B cell (primary cell): ENCODE data around the gene WFDC2. TPM values are rescaled to one million over a fixed set of nuclear protein-coding genes. Genes with fewer than 3 reads are reported as not detected.

ENCODE experiments used
- ATAC-seq: fragments of 200-7000 bp; cut with Tn5 transposase; one replicate; pipeline ENCODE4 v1.10.0; 2021; ENCODE audit warnings: low read depth, mild to moderate bottlenecking, moderate number of reproducible peaks, moderate library complexity
- CTCF ChIA-PET: fragments of 350-600 bp; sonication (Branson Sonifier 250); formaldehyde crosslinking; loops from one replicate; lab custom pipeline; 2021; ENCODE audit warnings: antibody characterized with exemption, inconsistent platforms; lab: Charles Lee
- POLR2A ChIA-PET: fragments of 350-600 bp; sonication (Branson Sonifier 250); formaldehyde crosslinking; loops from one replicate; lab custom pipeline; 2021; ENCODE audit warnings: antibody characterized with exemption; lab: Charles Lee
- DNase-seq: peaks from one replicate; pipeline ENCODE4 v3.0.0; 2013
- H2AFZ ChIP-seq: 2 replicates; pipeline ENCODE4 v1.6.1; 2012; ENCODE audit warnings: mild to moderate bottlenecking, low read depth, low read length; ENCODE audit not compliant: insufficient read depth, poor library complexity, severe bottlenecking
- H3K27ac ChIP-seq, 2 donors: 1 replicate in 1 of 2; 2 replicates in 1 of 2; pipeline ENCODE4 v1.5.1; 2012 to 2013; ENCODE audit warnings: low read length in 2 of 2, mild to moderate bottlenecking in 2 of 2, moderate library complexity in 1 of 2
- H3K27me3 ChIP-seq, 4 experiments: fragments of 200-600 bp in 1 of 4; sonication (generic) in 1 of 4; replicated peaks in 1 of 4; 1 replicate in 2 of 4; 2 replicates in 2 of 4; pipeline versions ENCODE4 v1.6.1 to v1.7.0; 2013 to 2016; ENCODE audit warnings: low read length in 3 of 4, mild to moderate bottlenecking in 2 of 4, mixed read lengths in 1 of 4, moderate library complexity in 1 of 4; ENCODE audit not compliant: insufficient read depth in 4 of 4, control insufficient read depth in 3 of 4; ENCODE audit errors: control extremely low read depth in 1 of 4
- H3K36me3 ChIP-seq, 2 experiments: replicated peaks in 1 of 2; 1 replicate in 1 of 2; 2 replicates in 1 of 2; pipeline versions ENCODE4 v1.6.1 to v1.7.1; 2013; ENCODE audit warnings: low read length in 1 of 2; ENCODE audit not compliant: insufficient read depth in 2 of 2, control insufficient read depth in 1 of 2; ENCODE audit errors: control extremely low read depth in 1 of 2, extremely low read depth in 1 of 2
- H3K4me1 ChIP-seq, 2 donors: fragments of 200-600 bp in 1 of 2; sonication (generic) in 1 of 2; 1 replicate in 1 of 2; 2 replicates in 1 of 2; pipeline versions ENCODE4 v1.5.1 to v1.6.1; 2013 to 2017; ENCODE audit warnings: low read length in 2 of 2; ENCODE audit not compliant: control insufficient read depth in 2 of 2, insufficient read depth in 2 of 2
- H3K4me2 ChIP-seq: replicated peaks from 2 replicates; pipeline ENCODE3; 2012; ENCODE audit warnings: mild to moderate bottlenecking, low read depth, low read length; ENCODE audit not compliant: poor library complexity, severe bottlenecking
- H3K4me3 ChIP-seq, 5 experiments: fragments of 200-600 bp in 1 of 5; sonication (generic) in 1 of 5; 1 replicate in 3 of 5; 2 replicates in 2 of 5; pipeline versions ENCODE4 v1.5.1 to v1.7.0; 2011 to 2016; ENCODE audit warnings: low read length in 4 of 5, mild to moderate bottlenecking in 4 of 5, low read depth in 2 of 5, control low read depth in 1 of 5, moderate library complexity in 1 of 5; ENCODE audit not compliant: insufficient read depth in 1 of 5; ENCODE audit errors: control extremely low read depth in 1 of 5, extremely low read depth in 1 of 5
- H3K79me2 ChIP-seq: fragments of 200-600 bp; sonication (generic); one replicate; pipeline ENCODE4 v1.6.0; 2016; ENCODE audit warnings: low read length; ENCODE audit not compliant: control insufficient read depth, insufficient read depth
- H3K9ac ChIP-seq: fragments of 200-600 bp; sonication (generic); 2 replicates; pipeline ENCODE4 v1.6.1; 2017; ENCODE audit warnings: mild to moderate bottlenecking, low read length, moderate library complexity
- H3K9me3 ChIP-seq, 3 donors: one replicate each; pipeline versions ENCODE4 v1.6.1 to v1.7.1; 2013; ENCODE audit warnings: low read length in 2 of 3; ENCODE audit not compliant: control insufficient read depth in 2 of 3, insufficient read depth in 1 of 3; ENCODE audit errors: control extremely low read depth in 1 of 3
- H4K20me1 ChIP-seq: 2 replicates; pipeline ENCODE4 v1.6.0; 2012; ENCODE audit warnings: mild to moderate bottlenecking, low read length; ENCODE audit not compliant: insufficient read depth, control insufficient read depth, poor library complexity, severe bottlenecking
- H3K27ac Mint-ChIP-seq: one replicate; pipeline ENCODE4 v1.8.0; 2021; ENCODE audit warnings: mixed read lengths
- H3K27me3 Mint-ChIP-seq: one replicate; pipeline ENCODE4 v1.8.0; 2021; ENCODE audit warnings: mixed read lengths
- H3K4me1 Mint-ChIP-seq: one replicate; pipeline ENCODE4 v1.8.0; 2021; ENCODE audit warnings: mixed read lengths
- H3K4me3 Mint-ChIP-seq: one replicate; pipeline ENCODE4 v1.8.0; 2021; ENCODE audit warnings: mixed read lengths
- H3K9me3 Mint-ChIP-seq: one replicate; pipeline ENCODE4 v1.8.0; 2022; ENCODE audit warnings: mixed read lengths; ENCODE audit not compliant: insufficient read depth
- CTCF ChIP-seq: fragments of 200-600 bp; IDR thresholded peaks from one replicate; pipeline ENCODE4 v1.8.0; 2022; ENCODE audit warnings: antibody characterized with exemption, mild to moderate bottlenecking
- EZH2 ChIP-seq: IDR thresholded peaks from 2 replicates; pipeline ENCODE4 v1.6.1; 2012; ENCODE audit warnings: borderline replicate concordance, low read depth, mild to moderate bottlenecking, moderate library complexity, low read length; ENCODE audit not compliant: insufficient read depth, poor library complexity, severe bottlenecking
- WGBS: methylation state at CpG from one replicate; pipeline ENCODE4 v1.1.5; 2013; ENCODE audit warnings: missing lambda C conversion rate; ENCODE audit not compliant: insufficient coverage; 5-methylcytosine and 5-hydroxymethylcytosine counted together
- intact Hi-C: fragments of 100-400 bp; cut with micrococcal nuclease; formaldehyde crosslinking; loops from one replicate; pipeline ENCODE4 v1.10.0; 2022
- polyA plus RNA-seq: library from polyadenylated mRNA; depleted of rRNA; stranded (reverse); fragments of >200 nt; gene quantifications from 2 replicates; pipeline ENCODE4 v1.2.3, GENCODE V29; 2012
- total RNA-seq, 2 donors: library from RNA; stranded (reverse); fragments of 120-200 nt in 1 of 2; gene quantifications; 1 replicate in 1 of 2; 2 replicates in 1 of 2; pipeline versions ENCODE4 v1.2.3 to v1.2.4, GENCODE V29; 2013 to 2022

WFDC2 gene
- total and polyA plus RNA-seq, 2 donors (not counting 1 experiment from before 2014, with no cell fraction given), result 0.81 TPM; not detected in 1

GRCh38 chr20:45432294-45432693, 37.3 kb upstream of the WFDC2 start:
- peaks cover 2% of the 10 kb centered on the region for H3K9me3 Mint-ChIP-seq
- H3K27me3 ChIP-seq, result no peaks in the 10 kb centered on the region
- 0% methylated on average over 3 of the region's 5 CpGs for WGBS
- H3K27ac ChIP-seq, result peak overlapping the region in 1 of 2 donors; percentile 55
- POLR2A ChIA-PET, result interaction anchor here (0.7 to 1.0 kb wide), 2 partner anchors 63 to 69 kb away, joined by 3 read pairs; partner anchors contain the start of gene SYS1
- H3K4me2 ChIP-seq, result peak overlapping the region; percentile 51
- H3K4me1 Mint-ChIP-seq, result peaks cover 36% of the 10 kb centered on the region
- no peaks in the 10 kb centered on the region for H3K79me2 ChIP-seq
- ATAC-seq (peak; percentile 65), DNase-seq (peak; percentile 85)
- peaks cover 1 to 5% of the 10 kb centered on the region in 2 experiments for H3K36me3 ChIP-seq
- peak overlapping the region; percentile 76 for H3K27ac Mint-ChIP-seq
- H3K4me3 ChIP-seq, result peak overlapping the region in 1 of 5 experiments; percentile 16
- H2AFZ ChIP-seq, result no peak overlapping the region
- TF ChIP-seq CTCF (no peak), EZH2 (no peak)
- H3K4me3 Mint-ChIP-seq, result peak overlapping the region; percentile 52
- intact Hi-C loops, result loop anchor here (1.0 kb wide), 1 partner anchor 16 kb away; the partner anchor contains the start of gene PIGT
- no peak overlapping the region for H3K9ac ChIP-seq
- H4K20me1 ChIP-seq, result no peaks in the 10 kb centered on the region
- H3K9me3 ChIP-seq, result peaks cover 0 to 4% (median 2%) of the 10 kb centered on the region in 3 donors
- CTCF ChIA-PET, result interaction anchor here (7.6 to 15.7 kb wide), 2 partner anchors 13 to 63 kb away, joined by 98 to 814 read pairs; partner anchors contain the start of genes PIGT, SYS1 and TP53TG5
- H3K27me3 Mint-ChIP-seq, result no peaks in the 10 kb centered on the region
- H3K4me1 ChIP-seq, result peaks cover 33 to 39% of the 10 kb centered on the region in 2 donors

- WGBS, result 93% methylated on average over 1 of the region's 3 CpGs
- no peak for DNase-seq
- H4K20me1 ChIP-seq, result no peaks in the 10 kb centered on the region
- H3K79me2 ChIP-seq, result no peaks in the 10 kb centered on the region
- POLR2A ChIA-PET, result interaction anchor here (0.7 kb wide), 1 partner anchor 70 kb away, joined by 3 read pairs; the partner anchor contains the start of gene SYS1
- no peak overlapping the region for H3K4me3 ChIP-seq
- H3K9ac ChIP-seq, result no peak overlapping the region
- H3K4me1 ChIP-seq, result peaks cover 33 to 39% of the 10 kb centered on the region in 2 donors
- peaks cover 2% of the 10 kb centered on the region for H3K9me3 Mint-ChIP-seq
- no peak overlapping the region for H3K27ac ChIP-seq
- no peaks in the 10 kb centered on the region for H3K27me3 ChIP-seq
- no peaks in the 10 kb centered on the region for H3K27me3 Mint-ChIP-seq
- peaks cover 0 to 4% (median 2%) of the 10 kb centered on the region in 3 donors for H3K9me3 ChIP-seq
- CTCF ChIA-PET, result interaction anchor here (7.6 to 15.7 kb wide), 2 partner anchors 14 to 64 kb away, joined by 98 to 814 read pairs; partner anchors contain the start of genes PIGT, SYS1 and TP53TG5
- H3K27ac Mint-ChIP-seq, result no peak overlapping the region
- no peak overlapping the region for H2AFZ ChIP-seq
- TF ChIP-seq EZH2 (no peak), CTCF (no peak)
- H3K4me2 ChIP-seq, result no peak overlapping the region
- H3K4me3 Mint-ChIP-seq, result peak overlapping the region; percentile 30
- peaks cover 0 to under 1% of the 10 kb centered on the region in 2 experiments for H3K36me3 ChIP-seq
- intact Hi-C loops, result no loop called here
- ATAC-seq, result no peak
- peaks cover 36% of the 10 kb centered on the region for H3K4me1 Mint-ChIP-seq
Observed at GRCh38 chr20:45433316-45433715, 36.2 kb upstream of the WFDC2 start.
